ENCODE measurements around the gene MRPL46. TPM values are rescaled to one million over a fixed set of nuclear protein-coding genes. Genes with fewer than 3 reads are reported as not detected.

Gene MRPL46
- total and polyA plus RNA-seq, 9 of the 15 experiments (the other 6 are each of a cell fraction or from before 2014, with no cell fraction given), result 41.2 to 72.2 (median 49.8) TPM

DNA sequence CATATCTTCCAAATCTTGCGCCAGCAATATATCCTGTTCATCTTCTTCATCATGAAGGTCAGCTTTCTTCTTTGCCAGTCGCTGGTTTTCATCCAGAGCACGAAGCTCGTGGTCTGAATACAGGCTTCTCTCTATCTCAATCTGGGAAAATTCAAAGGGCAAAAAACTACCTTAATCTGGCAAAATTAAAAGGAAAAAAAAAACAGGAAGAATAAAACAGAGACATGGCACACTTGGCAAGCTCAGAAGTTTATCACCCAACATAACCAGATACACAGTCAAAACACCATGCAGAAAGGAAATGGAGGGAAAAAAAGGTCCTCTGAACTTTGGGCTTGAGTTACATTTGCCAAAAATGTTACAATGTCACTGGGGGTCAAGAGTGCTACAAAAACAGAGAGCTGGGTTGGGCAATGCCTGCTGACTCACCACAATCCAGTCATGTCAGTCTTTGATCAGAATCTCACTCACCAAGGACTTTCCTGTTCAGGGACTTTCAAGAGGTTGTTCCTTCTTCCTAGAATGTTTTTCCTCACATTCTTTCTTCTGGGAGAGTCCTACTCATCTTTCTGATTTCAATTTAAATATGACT is 1.5 kb downstream of the MRPL46 start (continued):
- no peak for TF ChIP-seq RBM14 (IDR thresholded peaks at IDR 0.05; ENCODE audit: borderline replicate concordance, insufficient read depth, low read depth, low read length)
- no peak for TF ChIP-seq MEF2A (IDR thresholded peaks at IDR 0.05; ENCODE audit: control insufficient read depth, low read depth, low read length)
- TF ChIP-seq STAT5A (IDR thresholded peaks at IDR 0.05; ENCODE audit: borderline replicate concordance, low read length), result no peak
- TF ChIP-seq, protein P1, sequence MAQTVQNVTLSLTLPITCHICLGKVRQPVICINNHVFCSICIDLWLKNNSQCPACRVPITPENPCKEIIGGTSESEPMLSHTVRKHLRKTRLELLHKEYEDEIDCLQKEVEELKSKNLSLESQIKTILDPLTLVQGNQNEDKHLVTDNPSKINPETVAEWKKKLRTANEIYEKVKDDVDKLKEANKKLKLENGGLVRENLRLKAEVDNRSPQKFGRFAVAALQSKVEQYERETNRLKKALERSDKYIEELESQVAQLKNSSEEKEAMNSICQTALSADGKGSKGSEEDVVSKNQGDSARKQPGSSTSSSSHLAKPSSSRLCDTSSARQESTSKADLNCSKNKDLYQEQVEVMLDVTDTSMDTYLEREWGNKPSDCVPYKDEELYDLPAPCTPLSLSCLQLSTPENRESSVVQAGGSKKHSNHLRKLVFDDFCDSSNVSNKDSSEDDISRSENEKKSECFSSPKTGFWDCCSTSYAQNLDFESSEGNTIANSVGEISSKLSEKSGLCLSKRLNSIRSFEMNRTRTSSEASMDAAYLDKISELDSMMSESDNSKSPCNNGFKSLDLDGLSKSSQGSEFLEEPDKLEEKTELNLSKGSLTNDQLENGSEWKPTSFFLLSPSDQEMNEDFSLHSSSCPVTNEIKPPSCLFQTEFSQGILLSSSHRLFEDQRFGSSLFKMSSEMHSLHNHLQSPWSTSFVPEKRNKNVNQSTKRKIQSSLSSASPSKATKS (CRISPR knock-in tag; IDR thresholded peaks at IDR 0.05), result no peak
- TF ChIP-seq MCM2 (IDR thresholded peaks at IDR 0.05; ENCODE audit: low read depth), result no peak
- peak; percentile 88 for TF ChIP-seq NFE2 (IDR thresholded peaks at IDR 0.05; ENCODE audit: low read depth)
- TF ChIP-seq, protein P2, sequence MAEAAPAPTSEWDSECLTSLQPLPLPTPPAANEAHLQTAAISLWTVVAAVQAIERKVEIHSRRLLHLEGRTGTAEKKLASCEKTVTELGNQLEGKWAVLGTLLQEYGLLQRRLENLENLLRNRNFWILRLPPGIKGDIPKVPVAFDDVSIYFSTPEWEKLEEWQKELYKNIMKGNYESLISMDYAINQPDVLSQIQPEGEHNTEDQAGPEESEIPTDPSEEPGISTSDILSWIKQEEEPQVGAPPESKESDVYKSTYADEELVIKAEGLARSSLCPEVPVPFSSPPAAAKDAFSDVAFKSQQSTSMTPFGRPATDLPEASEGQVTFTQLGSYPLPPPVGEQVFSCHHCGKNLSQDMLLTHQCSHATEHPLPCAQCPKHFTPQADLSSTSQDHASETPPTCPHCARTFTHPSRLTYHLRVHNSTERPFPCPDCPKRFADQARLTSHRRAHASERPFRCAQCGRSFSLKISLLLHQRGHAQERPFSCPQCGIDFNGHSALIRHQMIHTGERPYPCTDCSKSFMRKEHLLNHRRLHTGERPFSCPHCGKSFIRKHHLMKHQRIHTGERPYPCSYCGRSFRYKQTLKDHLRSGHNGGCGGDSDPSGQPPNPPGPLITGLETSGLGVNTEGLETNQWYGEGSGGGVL (CRISPR knock-in tag; IDR thresholded peaks at IDR 0.05), result no peak
- TF ChIP-seq, protein P3, sequence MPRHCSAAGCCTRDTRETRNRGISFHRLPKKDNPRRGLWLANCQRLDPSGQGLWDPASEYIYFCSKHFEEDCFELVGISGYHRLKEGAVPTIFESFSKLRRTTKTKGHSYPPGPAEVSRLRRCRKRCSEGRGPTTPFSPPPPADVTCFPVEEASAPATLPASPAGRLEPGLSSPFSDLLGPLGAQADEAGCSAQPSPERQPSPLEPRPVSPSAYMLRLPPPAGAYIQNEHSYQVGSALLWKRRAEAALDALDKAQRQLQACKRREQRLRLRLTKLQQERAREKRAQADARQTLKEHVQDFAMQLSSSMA (CRISPR knock-in tag; IDR thresholded peaks at IDR 0.05), result no peak
- TF ChIP-seq ZNF507 (tag; conservative IDR thresholded peaks at IDR 0.05), result no peak
- no peak for TF ChIP-seq ZFPM2 (CRISPR knock-in tag; IDR thresholded peaks at IDR 0.05)
- no peak for TF ChIP-seq POLR2AphosphoS2 (IDR thresholded peaks at IDR 0.05; ENCODE audit: low read length)
- no peak for TF ChIP-seq MTA3 (IDR thresholded peaks at IDR 0.05; ENCODE audit: borderline replicate concordance)
- TF ChIP-seq CXXC5 (CRISPR knock-in tag; IDR thresholded peaks at IDR 0.05), result no peak
- TF ChIP-seq XRCC4 (IDR thresholded peaks at IDR 0.05; ENCODE audit: extremely low read depth, insufficient read depth, insufficient read length), result no peak
- TF ChIP-seq, protein P4, sequence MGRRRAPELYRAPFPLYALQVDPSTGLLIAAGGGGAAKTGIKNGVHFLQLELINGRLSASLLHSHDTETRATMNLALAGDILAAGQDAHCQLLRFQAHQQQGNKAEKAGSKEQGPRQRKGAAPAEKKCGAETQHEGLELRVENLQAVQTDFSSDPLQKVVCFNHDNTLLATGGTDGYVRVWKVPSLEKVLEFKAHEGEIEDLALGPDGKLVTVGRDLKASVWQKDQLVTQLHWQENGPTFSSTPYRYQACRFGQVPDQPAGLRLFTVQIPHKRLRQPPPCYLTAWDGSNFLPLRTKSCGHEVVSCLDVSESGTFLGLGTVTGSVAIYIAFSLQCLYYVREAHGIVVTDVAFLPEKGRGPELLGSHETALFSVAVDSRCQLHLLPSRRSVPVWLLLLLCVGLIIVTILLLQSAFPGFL (CRISPR knock-in tag; IDR thresholded peaks at IDR 0.05), result no peak
- TF ChIP-seq PTRF (tag; IDR thresholded peaks at IDR 0.05), result no peak
- TF ChIP-seq ZNF174 (CRISPR knock-in tag; IDR thresholded peaks at IDR 0.05), result no peak
- TF ChIP-seq TGIF2 (CRISPR knock-in tag; IDR thresholded peaks at IDR 0.05), result no peak
- TF ChIP-seq, protein P5, sequence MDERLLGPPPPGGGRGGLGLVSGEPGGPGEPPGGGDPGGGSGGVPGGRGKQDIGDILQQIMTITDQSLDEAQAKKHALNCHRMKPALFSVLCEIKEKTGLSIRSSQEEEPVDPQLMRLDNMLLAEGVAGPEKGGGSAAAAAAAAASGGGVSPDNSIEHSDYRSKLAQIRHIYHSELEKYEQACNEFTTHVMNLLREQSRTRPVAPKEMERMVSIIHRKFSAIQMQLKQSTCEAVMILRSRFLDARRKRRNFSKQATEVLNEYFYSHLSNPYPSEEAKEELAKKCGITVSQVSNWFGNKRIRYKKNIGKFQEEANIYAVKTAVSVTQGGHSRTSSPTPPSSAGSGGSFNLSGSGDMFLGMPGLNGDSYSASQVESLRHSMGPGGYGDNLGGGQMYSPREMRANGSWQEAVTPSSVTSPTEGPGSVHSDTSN (CRISPR knock-in tag; IDR thresholded peaks at IDR 0.05; ENCODE audit: low read depth), result no peak
- TF ChIP-seq, protein P5 (tag; conservative IDR thresholded peaks at IDR 0.05; ENCODE audit: low read depth), result peak; percentile 63
- TF ChIP-seq ESRRB (CRISPR knock-in tag; IDR thresholded peaks at IDR 0.05; ENCODE audit: borderline replicate concordance), result no peak
- no peak for TF ChIP-seq ZEB2 (IDR thresholded peaks at IDR 0.05)

Measured in K562 (cell line).